Measurements from ENCODE around the gene PTGER2.

PTGER2 gene

GRCh38 chr14:52366796-52367315 is 52.7 kb downstream of the PTGER2 start:
- in situ Hi-C loops (cut with HindIII; ENCODE audit: low sequenced_read_pairs): no loop called here
- H3K4me3 ChIP-seq (ENCODE audit: low read depth, low read length): no peak overlapping the region
- DNase-seq (ENCODE audit: low read depth, low spot score): no peak
- TF ChIP-seq, protein P1, sequence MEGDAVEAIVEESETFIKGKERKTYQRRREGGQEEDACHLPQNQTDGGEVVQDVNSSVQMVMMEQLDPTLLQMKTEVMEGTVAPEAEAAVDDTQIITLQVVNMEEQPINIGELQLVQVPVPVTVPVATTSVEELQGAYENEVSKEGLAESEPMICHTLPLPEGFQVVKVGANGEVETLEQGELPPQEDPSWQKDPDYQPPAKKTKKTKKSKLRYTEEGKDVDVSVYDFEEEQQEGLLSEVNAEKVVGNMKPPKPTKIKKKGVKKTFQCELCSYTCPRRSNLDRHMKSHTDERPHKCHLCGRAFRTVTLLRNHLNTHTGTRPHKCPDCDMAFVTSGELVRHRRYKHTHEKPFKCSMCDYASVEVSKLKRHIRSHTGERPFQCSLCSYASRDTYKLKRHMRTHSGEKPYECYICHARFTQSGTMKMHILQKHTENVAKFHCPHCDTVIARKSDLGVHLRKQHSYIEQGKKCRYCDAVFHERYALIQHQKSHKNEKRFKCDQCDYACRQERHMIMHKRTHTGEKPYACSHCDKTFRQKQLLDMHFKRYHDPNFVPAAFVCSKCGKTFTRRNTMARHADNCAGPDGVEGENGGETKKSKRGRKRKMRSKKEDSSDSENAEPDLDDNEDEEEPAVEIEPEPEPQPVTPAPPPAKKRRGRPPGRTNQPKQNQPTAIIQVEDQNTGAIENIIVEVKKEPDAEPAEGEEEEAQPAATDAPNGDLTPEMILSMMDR (IDR thresholded peaks at IDR 0.05; ENCODE audit: low read depth, low read length): no peak

GRCh38 chr14:52369305-52369801 is 55.2 kb downstream of the PTGER2 start:
- H3K4me3 ChIP-seq (ENCODE audit: low read depth, low read length): no peak overlapping the region
- peak; percentile 62 for DNase-seq (ENCODE audit: low read depth, low spot score)
- in situ Hi-C loops (cut with HindIII; ENCODE audit: low sequenced_read_pairs): no loop called here
- TF ChIP-seq, protein P1 (IDR thresholded peaks at IDR 0.05; ENCODE audit: low read depth, low read length): no peak

GRCh38 chr14:52370406-52370935 is 56.4 kb downstream of the PTGER2 start:
- TF ChIP-seq, protein P1 (IDR thresholded peaks at IDR 0.05; ENCODE audit: low read depth, low read length): no peak
- in situ Hi-C loops (cut with HindIII; ENCODE audit: low sequenced_read_pairs): no loop called here
- no peak overlapping the region for H3K4me3 ChIP-seq (ENCODE audit: low read depth, low read length)
- DNase-seq (ENCODE audit: low read depth, low spot score): no peak

DNA sequence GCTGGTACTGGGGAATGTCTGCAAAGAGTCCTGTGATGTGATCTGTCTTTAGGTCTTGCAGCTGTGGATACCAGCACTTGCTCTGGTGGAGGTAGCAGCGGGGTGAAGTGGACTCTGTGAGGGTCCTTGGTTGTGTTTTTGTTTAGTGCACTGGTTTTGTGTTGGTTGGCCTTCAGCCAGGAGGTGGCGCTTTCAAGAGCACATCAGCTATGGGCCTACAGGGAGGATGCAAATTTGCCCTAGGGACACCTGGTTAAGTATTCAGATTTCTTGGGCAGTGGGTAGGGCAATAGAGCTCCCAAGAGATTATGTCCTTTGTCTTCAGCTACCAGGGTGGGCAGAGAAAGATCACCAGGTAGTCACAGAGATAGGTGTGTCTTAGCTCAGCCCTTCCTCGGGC is 63.8 kb downstream of the PTGER2 start:
- no peak overlapping the region for H3K4me3 ChIP-seq (ENCODE audit: low read depth, low read length)
- TF ChIP-seq, protein P1 (IDR thresholded peaks at IDR 0.05; ENCODE audit: low read depth, low read length): no peak
- DNase-seq (ENCODE audit: low read depth, low spot score): no peak
- in situ Hi-C loops (cut with HindIII; ENCODE audit: low sequenced_read_pairs): no loop called here
